ENCODE results near the gene LHFPL5. TPM values are rescaled to one million over a fixed set of nuclear protein-coding genes. Genes with fewer than 3 reads are reported as not detected.

Gene LHFPL5
- total and polyA plus RNA-seq, 2 donors (not counting 1 experiment from before 2014, with no cell fraction given), result not detected

DNA sequence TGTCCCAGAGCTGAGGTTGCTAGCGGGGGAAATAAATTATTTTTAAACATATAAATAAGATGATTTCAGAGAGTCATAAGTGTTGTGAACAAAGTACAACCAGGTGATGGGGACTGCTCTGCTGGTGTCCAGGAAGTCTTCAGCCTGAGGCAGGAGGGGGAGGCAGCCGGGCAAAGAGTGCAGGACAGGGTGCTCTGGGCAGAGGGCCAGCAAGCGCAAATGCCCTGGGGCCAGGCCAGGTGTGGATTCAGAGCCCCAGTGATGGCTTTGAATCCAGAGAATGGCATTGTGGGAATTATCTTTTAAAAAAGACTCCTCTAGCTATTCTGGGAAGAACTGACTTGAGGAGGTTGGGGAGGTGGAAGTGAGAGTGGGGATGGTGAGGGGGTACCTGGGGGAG lies 22.7 kb upstream of the LHFPL5 start:
- Histone ChIP-seq H3K79me2 (ENCODE audit: control insufficient read depth, insufficient read depth, low read length) (no peaks in the 10 kb centered on the region), H4K20me1 (ENCODE audit: control insufficient read depth, insufficient read depth, low read length, poor library complexity, severe bottlenecking) (no peaks in the 10 kb centered on the region), H3K27ac (ENCODE audit: low read length in 2 of 2) (no peak overlapping the region), H3K9ac (ENCODE audit: low read length) (no peak overlapping the region), H3K4me2 (replicated peaks; ENCODE audit: low read depth, low read length, poor library complexity, severe bottlenecking) (no peak overlapping the region), H2AFZ (ENCODE audit: insufficient read depth, low read depth, low read length, poor library complexity, severe bottlenecking) (no peak overlapping the region), H3K4me3 (ENCODE audit: control extremely low read depth in 1 of 5, extremely low read depth in 1 of 5, insufficient read depth in 1 of 5, low read depth in 2 of 5, low read length in 4 of 5) (no peak overlapping the region), H3K4me1 (ENCODE audit: control insufficient read depth in 2 of 2, insufficient read depth in 2 of 2, low read length in 2 of 2) (peaks cover 2 to 4% of the 10 kb centered on the region in 2 donors), H3K27me3 (replicated peaks in 1 of 4; ENCODE audit: control extremely low read depth in 1 of 4, control insufficient read depth in 3 of 4, insufficient read depth in 4 of 4, low read length in 3 of 4) (peaks cover 0 to 23% (median 8%) of the 10 kb centered on the region in 4 experiments), H3K36me3 (replicated peaks in 1 of 2; ENCODE audit: control extremely low read depth in 1 of 2, control insufficient read depth in 1 of 2, extremely low read depth in 1 of 2, insufficient read depth in 2 of 2, low read length in 1 of 2) (no peaks in the 10 kb centered on the region), H3K9me3 (ENCODE audit: control extremely low read depth in 1 of 3, control insufficient read depth in 2 of 3, insufficient read depth in 1 of 3, low read length in 2 of 3) (peaks cover 0 to 6% (median 0%) of the 10 kb centered on the region in 3 donors)
- ATAC-seq (ENCODE audit: low read depth) (no peak), DNase-seq (no peak)
- TF ChIP-seq, protein P1, sequence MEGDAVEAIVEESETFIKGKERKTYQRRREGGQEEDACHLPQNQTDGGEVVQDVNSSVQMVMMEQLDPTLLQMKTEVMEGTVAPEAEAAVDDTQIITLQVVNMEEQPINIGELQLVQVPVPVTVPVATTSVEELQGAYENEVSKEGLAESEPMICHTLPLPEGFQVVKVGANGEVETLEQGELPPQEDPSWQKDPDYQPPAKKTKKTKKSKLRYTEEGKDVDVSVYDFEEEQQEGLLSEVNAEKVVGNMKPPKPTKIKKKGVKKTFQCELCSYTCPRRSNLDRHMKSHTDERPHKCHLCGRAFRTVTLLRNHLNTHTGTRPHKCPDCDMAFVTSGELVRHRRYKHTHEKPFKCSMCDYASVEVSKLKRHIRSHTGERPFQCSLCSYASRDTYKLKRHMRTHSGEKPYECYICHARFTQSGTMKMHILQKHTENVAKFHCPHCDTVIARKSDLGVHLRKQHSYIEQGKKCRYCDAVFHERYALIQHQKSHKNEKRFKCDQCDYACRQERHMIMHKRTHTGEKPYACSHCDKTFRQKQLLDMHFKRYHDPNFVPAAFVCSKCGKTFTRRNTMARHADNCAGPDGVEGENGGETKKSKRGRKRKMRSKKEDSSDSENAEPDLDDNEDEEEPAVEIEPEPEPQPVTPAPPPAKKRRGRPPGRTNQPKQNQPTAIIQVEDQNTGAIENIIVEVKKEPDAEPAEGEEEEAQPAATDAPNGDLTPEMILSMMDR (IDR thresholded peaks at IDR 0.05), result no peak
- no peak for TF ChIP-seq EZH2 (IDR thresholded peaks at IDR 0.05; ENCODE audit: borderline replicate concordance, insufficient read depth, low read depth, low read length, poor library complexity, severe bottlenecking)
- intact Hi-C loops (cut with micrococcal nuclease), result no loop called here
- H3K4me3 Mint-ChIP-seq, result no peak overlapping the region
- ChIA-PET CTCF (no interaction called here), POLR2A (no interaction called here)
- H3K9me3 Mint-ChIP-seq (ENCODE audit: insufficient read depth), result no peaks in the 10 kb centered on the region
- peaks cover 5% of the 10 kb centered on the region for H3K4me1 Mint-ChIP-seq
- H3K27ac Mint-ChIP-seq, result no peak overlapping the region
- 93% methylated on average over 2 of the region's 3 CpGs for WGBS (ENCODE audit: insufficient coverage)
- H3K27me3 Mint-ChIP-seq, result peaks cover 37% of the 10 kb centered on the region

DNA sequence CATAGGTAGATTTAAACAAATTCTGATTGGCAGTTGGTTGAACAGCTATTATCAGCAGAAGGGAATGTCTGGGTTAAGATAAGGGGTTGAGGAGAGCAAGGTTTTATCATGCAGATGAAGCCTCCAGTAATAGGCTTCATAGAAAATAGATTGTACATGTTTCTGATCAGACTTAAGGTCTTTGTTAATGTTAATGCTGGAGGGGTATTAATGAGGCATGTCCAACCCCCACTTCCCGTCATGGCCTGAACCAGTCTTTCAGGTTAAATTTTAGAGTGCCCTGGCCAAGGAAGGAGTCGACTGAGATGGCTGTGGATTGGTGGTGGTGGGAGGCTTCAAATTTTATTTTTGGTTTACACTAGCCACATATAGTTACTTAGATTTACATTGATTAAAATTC lies 21.0 kb upstream of the LHFPL5 start:
- Mint-ChIP-seq H3K9me3 (ENCODE audit: insufficient read depth) (no peaks in the 10 kb centered on the region), H3K4me3 (no peak overlapping the region), H3K4me1 (no peaks in the 10 kb centered on the region), H3K27me3 (peaks cover 52% of the 10 kb centered on the region), H3K27ac (no peak overlapping the region)
- Histone ChIP-seq H3K9ac (ENCODE audit: low read length) (no peak overlapping the region), H3K4me3 (ENCODE audit: control extremely low read depth in 1 of 5, extremely low read depth in 1 of 5, insufficient read depth in 1 of 5, low read depth in 2 of 5, low read length in 4 of 5) (no peak overlapping the region), H3K27ac (ENCODE audit: low read length in 2 of 2) (no peak overlapping the region), H3K4me2 (replicated peaks; ENCODE audit: low read depth, low read length, poor library complexity, severe bottlenecking) (no peak overlapping the region), H2AFZ (ENCODE audit: insufficient read depth, low read depth, low read length, poor library complexity, severe bottlenecking) (no peak overlapping the region), H3K4me1 (ENCODE audit: control insufficient read depth in 2 of 2, insufficient read depth in 2 of 2, low read length in 2 of 2) (peaks cover 0 to 4% of the 10 kb centered on the region in 2 donors), H3K9me3 (ENCODE audit: control extremely low read depth in 1 of 3, control insufficient read depth in 2 of 3, insufficient read depth in 1 of 3, low read length in 2 of 3) (peaks cover 0 to 12% (median 0%) of the 10 kb centered on the region in 3 donors), H3K27me3 (replicated peaks in 1 of 4; ENCODE audit: control extremely low read depth in 1 of 4, control insufficient read depth in 3 of 4, insufficient read depth in 4 of 4, low read length in 3 of 4) (peaks cover 0 to 23% (median 14%) of the 10 kb centered on the region in 4 experiments), H3K79me2 (ENCODE audit: control insufficient read depth, insufficient read depth, low read length) (no peaks in the 10 kb centered on the region), H3K36me3 (replicated peaks in 1 of 2; ENCODE audit: control extremely low read depth in 1 of 2, control insufficient read depth in 1 of 2, extremely low read depth in 1 of 2, insufficient read depth in 2 of 2, low read length in 1 of 2) (no peaks in the 10 kb centered on the region), H4K20me1 (ENCODE audit: control insufficient read depth, insufficient read depth, low read length, poor library complexity, severe bottlenecking) (no peaks in the 10 kb centered on the region)
- DNase-seq (no peak), ATAC-seq (ENCODE audit: low read depth) (no peak)
- TF ChIP-seq EZH2 (IDR thresholded peaks at IDR 0.05; ENCODE audit: borderline replicate concordance, insufficient read depth, low read depth, low read length, poor library complexity, severe bottlenecking), result no peak
- TF ChIP-seq, protein P1 (IDR thresholded peaks at IDR 0.05), result no peak
- WGBS (ENCODE audit: insufficient coverage), result 86% methylated on average over 1 of the region's 2 CpGs
- CTCF ChIA-PET, result interaction anchor here (0.7 kb wide), 1 partner anchor 337 kb away, joined by 6 read pairs; no protein-coding TSS in a partner anchor
- intact Hi-C loops (cut with micrococcal nuclease), result no loop called here
- POLR2A ChIA-PET, result no interaction called here

Measured in B cell (primary cell).